Hepatocyte (in vitro differentiated cells): Measurements from ENCODE around the gene ZEB2.

Experiments
- CTCF ChIP-seq: fragments of 200-600 bp; sonication (generic); IDR thresholded peaks from 2 replicates; pipeline ENCODE4 v1.5.1; 2016; ENCODE audit warnings: antibody characterized with exemption, mild to moderate bottlenecking; ENCODE audit not compliant: poor library complexity
- EZH2 ChIP-seq: fragments of 200-600 bp; sonication (generic); IDR thresholded peaks from 2 replicates; pipeline ENCODE4 v1.6.1; 2016; ENCODE audit warnings: antibody characterized with exemption, mild to moderate bottlenecking, borderline replicate concordance

GRCh38 chr2:144475044-144475443 is 44.9 kb downstream of the ZEB2 start:
- no peak for TF ChIP-seq EZH2
- TF ChIP-seq CTCF: no peak
